Activated T-cell treated with anti-CD3 and anti-CD28 coated beads for 4 hours (primary cell): ENCODE data around the gene CABP4.

Source experiments
- DNase-seq: peaks from one replicate; pipeline ENCODE4 v3.0.0-alpha.2; 2020

Gene CABP4

DNA sequence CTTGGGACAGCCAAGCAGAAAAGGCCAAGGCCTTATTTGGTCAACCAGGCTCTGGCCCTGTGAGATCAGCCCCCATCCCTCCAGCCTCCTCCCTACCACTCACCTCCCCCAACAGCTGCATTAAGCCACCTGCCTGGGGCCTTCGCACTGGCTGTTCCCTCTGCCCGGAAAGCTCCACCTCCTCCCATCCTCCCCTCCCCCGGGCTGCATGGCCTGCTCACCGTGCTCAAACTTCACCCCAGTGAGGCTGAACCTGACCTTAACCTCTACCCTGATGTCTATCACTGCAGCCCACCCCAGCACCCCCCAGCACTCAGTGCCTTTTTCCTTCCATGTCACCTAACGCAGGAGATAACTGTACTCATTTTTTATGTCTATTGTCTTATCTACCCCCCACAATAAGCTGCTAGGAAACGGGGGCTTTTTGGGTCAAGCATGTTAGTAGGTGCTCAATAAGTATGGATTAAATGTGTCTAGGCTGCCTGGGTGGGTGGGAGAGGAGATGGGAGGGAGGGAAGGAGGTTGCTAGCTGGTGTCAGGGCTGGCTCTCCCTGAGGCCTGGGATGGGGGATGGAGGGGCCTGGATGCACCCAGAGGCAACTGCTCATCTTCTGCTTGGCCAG lies 18.6 kb upstream of the CABP4 start:
- peak; percentile 54 for DNase-seq

DNA sequence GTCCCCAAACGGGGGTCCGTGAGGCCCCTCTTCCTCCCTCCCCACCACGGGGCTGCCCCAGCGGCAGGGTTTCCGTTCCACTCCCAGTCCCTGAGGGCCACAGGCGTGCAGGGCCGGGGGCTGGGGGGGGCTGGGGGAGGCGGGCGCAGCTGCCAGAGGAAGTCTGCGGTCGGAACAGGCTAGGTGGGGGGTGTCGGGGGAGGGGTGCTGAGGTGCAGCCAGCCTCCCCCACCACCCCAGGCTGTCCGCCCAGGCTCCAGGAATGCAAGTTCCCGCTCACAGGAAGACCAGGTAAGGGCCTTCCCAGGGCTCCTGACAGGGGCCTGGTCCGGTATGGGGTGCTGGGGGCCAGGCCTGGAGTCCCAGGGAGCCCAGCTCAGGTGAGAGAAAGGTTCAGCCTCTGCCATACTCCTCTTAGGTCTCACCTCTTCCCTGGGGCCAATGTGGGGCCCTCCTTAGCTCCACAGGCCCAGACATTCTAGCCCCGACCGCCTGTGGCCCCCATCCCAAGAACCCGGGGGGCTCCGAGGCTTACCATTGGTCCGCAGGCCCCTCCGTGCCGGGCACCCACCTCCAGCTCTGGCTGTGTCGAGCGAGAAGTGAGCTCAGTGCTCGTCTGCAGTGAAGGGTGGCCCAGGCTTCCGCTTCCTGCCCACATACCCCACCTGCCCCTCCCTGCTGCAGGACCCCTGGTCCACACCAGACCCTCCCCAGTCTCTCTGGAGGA lies 17.9 kb upstream of the CABP4 start, which contains the start of gene PTPRCAP:
TSS of gene PTPRCAP (minus strand) at position 601 of the 727 bp plus-strand sequence. CDS start at position 538, 63 bp downstream.
- peak; percentile 66 for DNase-seq

DNA sequence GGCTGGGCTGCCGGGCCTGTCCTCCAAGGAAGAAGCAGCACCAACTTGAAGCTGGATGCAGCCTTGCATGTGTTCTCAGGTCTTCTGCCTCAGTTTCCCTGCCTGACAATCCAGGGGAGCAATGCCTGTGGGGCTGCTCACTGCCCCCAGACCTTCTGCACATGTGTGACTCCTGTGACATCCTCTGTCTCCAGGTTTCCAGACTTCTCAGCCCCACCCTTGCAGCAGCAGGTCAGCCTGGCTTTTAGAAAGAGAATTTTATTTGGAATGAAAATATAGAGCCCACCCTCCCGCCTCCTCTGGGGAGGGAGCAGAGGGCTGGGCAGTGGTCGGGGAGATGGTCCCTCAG lies 17.4 kb upstream of the CABP4 start:
- no peak for DNase-seq

- peak; percentile 65 for DNase-seq
Measured at GRCh38 chr11:67438158-67438902, 16.8 kb upstream of the CABP4 start.

DNA sequence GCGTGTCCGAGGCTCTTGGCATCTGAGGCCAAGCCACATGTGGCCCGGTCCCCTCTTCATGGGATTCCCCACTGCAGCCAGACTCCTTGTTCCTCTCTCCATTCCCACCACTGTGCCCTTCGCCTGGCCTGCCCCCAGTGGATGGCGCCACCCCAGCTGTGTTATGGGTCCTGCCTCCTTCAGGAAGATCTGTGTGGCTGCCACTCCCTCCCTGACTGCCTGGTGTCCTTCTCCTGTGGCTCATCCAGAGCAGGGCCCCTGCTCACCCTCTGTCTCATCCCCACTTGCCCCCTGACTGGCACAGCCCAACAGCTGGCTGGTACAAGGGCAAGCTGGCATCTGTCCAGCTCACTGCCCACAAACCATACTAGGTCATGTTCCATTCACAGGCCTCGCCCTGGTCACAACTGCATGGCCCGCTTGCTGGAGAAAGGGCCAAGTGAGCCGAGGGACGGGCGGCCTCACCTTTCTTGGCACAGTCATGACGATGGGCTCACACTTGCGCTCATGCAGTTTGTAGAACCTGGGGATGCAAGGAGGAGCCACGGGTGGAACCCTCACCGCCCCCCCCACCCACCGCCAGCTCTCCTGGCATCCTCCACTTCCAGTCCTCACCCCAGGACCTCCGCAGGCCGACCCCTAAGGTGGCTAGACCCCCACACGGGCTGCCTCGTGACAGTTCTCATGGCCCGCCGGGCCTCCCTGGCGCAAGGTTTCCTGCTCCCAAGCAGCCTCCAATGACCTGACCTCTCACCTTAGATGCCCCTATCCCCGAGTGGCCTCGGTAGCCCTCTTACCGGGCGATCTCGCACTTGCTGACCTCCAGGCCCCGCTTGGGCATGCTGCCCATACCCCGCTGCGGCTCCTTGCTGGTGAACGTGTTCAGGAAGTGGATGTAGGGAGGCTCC lies 15.6 kb upstream of the CABP4 start:
- DNase-seq: no peak

DNA sequence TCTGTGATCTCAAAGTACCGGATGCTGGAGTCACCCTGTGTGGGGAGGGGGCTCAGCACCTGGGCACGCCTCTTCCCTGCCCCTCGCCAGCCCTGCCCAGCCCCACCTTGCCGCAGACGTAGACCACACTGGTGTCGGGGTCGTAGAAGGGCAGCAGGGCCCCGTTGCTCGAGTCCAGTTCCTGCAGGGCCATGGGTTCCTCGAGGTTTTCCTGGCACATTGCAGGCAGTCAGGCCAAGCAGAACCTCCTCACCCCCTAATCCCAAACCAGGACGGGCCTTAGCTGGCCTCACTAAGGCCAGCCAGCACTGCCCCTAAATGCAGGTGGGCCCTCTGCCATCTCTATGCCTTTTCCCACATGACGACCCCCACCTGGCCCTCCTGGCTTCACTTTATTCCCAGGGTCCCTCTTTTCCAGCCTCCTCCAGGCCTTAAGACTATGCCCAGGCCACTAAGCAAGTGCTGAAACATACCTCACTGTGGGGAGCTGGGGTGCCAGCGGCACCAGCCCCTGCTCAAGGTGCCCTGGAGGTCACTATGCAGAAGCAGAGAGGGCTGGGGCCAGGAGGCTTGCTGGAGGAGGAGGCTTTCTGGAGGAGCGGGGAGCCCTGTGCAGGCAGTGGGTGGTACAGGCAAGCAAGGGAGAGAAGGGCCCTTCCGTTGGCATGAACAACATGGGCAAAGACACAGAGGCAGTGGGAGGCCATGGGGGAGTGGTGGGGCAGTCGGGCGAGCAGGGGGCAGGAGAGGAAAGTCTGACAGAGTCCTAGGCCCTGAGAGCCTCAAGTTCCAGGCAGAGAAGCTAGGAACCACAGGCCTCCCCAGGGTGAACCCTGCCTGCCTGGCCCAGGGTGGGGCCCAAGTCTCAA lies 14.7 kb upstream of the CABP4 start:
- no peak for DNase-seq

DNA sequence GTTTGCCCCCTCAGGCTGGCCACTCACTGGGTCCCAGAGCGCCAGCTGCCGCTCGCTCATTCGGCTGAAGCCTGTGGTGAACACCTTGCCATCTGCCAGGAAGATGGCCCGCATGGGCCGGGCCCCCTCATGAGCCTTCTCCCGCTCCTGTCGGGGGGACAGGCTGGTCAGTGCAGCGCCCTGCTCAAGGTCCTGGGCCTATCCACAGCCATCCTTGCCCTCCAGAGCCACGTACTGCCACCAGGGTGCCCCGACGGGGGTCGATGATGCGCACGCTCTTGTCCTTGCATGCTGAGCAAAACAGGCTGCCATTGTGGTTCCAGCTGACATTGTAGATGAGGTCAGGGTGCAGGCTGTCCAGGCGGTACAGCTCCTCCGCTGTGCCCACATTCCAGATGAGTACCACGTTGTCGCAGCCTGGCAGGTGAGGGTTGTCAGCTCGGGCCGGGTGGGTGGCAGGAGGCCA lies 14.0 kb upstream of the CABP4 start:
- no peak for DNase-seq

DNA sequence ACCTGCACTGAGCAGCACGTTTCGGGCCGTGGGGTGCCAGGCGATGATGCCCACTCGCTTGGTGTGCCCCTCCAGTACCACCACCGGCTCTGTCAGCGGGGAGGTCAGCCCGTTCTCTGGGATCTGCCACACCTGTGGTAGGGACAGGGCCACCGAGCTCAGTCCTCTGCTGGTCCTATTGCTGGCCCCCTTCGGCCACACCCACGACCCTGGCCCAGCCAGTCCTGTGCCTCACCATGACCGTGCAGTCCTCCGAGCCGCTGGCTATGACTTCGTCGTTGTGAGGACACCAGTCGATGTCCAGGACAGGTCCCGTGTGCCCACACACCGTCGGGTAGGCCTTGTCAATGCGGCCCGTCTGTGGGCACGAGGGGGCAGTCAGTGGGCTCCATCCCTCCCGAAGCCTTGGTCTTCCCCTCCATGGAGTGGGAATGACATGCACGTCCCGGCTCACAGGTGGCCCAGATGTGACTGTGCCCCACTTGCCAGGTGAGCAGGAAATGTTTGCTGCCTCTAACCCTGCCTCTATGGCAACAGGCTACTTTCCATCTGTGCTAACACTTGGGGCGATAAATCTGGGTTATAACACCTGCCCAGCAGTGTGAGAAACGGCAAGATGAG lies 13.3 kb upstream of the CABP4 start:
- no peak for DNase-seq

- DNase-seq: no peak
Measured at GRCh38 chr11:67442504-67443404, 12.4 kb upstream of the CABP4 start.

GRCh38 chr11:67445515-67445914 lies 9.6 kb upstream of the CABP4 start:
- no peak for DNase-seq

- no peak for DNase-seq
Measured at GRCh38 chr11:67448220-67448609, 6.9 kb upstream of the CABP4 start.

DNA sequence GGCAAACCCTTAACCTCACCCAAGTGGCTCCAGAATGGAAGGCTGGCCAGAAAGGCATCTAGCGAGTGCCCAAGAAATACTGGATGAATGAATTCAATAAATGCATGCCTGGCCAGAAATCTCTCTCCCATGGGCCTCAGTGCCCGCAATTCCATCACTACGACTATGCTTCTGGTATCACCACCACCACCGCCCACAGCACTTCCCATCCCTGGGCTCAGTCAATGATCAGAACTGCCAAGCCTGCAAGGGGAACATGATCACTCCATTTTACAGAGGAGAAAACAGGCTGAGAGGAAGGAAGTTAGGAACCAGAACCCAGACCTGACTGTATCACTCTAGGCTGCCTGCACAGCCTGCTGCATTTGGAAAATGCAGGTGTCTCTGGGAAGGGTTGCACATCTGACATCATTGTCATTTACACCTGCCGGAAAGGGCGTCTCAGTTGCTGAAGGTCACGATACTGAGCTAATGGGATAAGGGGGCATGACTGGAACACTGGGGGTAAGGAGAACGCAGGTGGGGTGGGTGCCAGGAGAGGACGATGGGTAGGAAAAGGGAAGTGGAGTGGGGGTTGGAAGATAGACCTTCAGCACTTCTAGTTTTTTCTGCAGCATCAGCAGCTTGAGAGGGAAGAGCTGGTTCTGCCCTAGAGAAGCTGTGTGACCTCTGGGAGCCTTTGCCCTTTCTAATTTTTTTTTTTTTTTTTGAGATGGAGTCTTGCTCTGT lies 5.9 kb upstream of the CABP4 start:
- DNase-seq: no peak

- no peak for DNase-seq
Measured at GRCh38 chr11:67450796-67451657, 4.1 kb upstream of the CABP4 start.

DNA sequence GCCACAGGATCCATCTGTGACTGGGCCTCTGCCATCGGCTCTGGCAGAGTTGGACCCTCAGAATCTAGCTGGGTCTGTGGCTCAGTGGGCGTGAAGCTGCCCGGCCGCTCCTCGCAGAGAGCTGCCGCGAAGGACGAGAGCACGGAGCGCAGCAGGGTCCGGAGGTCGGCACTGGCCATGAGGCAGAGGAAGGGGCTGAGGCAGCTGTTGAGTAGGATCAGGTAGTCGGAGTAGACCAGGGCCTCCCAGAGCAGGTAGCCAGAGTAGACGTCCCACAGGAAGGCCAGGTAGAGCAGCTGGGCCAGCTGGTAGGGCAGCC lies 3.5 kb upstream of the CABP4 start:
- no peak for DNase-seq

GRCh38 chr11:67452141-67452952 lies 2.8 kb upstream of the CABP4 start, which contains the start of gene GPR152:
Gene GPR152 (minus strand): TSS chr11:67452729. CDS start chr11:67452724, 5 bp downstream.
- no peak for DNase-seq

GRCh38 chr11:67453816-67454732 lies 1.1 kb upstream of the CABP4 start:
- no peak for DNase-seq
